GM12801 (cell line): ENCODE data around the gene RFFL.

Experiments
- CTCF ChIP-seq: IDR thresholded peaks from one replicate; pipeline ENCODE4 v1.5.1; 2011; ENCODE audit warnings: control low read depth; ENCODE audit not compliant: insufficient read length; ENCODE audit errors: extremely low read depth

Gene RFFL

GRCh38 chr17:35021520-35022380 is 41.8 kb downstream of the RFFL start:
- no peak for TF ChIP-seq CTCF

- TF ChIP-seq CTCF: no peak
These were observed 43.9 kb downstream of the RFFL start for GRCh38 chr17:35019386-35020179.

- TF ChIP-seq CTCF: no peak
These were observed 44.7 kb downstream of the RFFL start for GRCh38 chr17:35018814-35019213.

- no peak for TF ChIP-seq CTCF
These were observed 46.5 kb downstream of the RFFL start for GRCh38 chr17:35017021-35017420.

- TF ChIP-seq CTCF: no peak
These were observed 47.1 kb downstream of the RFFL start for GRCh38 chr17:35016369-35016768.

GRCh38 chr17:35011671-35012216 is 51.8 kb downstream of the RFFL start:
- no peak for TF ChIP-seq CTCF

GRCh38 chr17:35010093-35010492 is 53.4 kb downstream of the RFFL start:
- TF ChIP-seq CTCF: no peak
